ENCODE results near the gene RASA3.

- TF ChIP-seq GABPA (IDR thresholded peaks at IDR 0.05; ENCODE audit: low read depth) (no peak), POLR2AphosphoS5 (IDR thresholded peaks at IDR 0.05; ENCODE audit: low read depth) (no peak), REST (IDR thresholded peaks at IDR 0.05; ENCODE audit: insufficient replicate concordance, low read depth) (no peak), SPI1 (IDR thresholded peaks at IDR 0.05; ENCODE audit: borderline replicate concordance, low read depth) (no peak)
- TF ChIP-seq, protein P1, sequence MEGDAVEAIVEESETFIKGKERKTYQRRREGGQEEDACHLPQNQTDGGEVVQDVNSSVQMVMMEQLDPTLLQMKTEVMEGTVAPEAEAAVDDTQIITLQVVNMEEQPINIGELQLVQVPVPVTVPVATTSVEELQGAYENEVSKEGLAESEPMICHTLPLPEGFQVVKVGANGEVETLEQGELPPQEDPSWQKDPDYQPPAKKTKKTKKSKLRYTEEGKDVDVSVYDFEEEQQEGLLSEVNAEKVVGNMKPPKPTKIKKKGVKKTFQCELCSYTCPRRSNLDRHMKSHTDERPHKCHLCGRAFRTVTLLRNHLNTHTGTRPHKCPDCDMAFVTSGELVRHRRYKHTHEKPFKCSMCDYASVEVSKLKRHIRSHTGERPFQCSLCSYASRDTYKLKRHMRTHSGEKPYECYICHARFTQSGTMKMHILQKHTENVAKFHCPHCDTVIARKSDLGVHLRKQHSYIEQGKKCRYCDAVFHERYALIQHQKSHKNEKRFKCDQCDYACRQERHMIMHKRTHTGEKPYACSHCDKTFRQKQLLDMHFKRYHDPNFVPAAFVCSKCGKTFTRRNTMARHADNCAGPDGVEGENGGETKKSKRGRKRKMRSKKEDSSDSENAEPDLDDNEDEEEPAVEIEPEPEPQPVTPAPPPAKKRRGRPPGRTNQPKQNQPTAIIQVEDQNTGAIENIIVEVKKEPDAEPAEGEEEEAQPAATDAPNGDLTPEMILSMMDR (IDR thresholded peaks at IDR 0.05; ENCODE audit: insufficient read depth, low read length): no peak
Observed at GRCh38 chr13:113938716-113939115, 193.7 kb downstream of the RASA3 start.
